NCI-H2171 treated with DMSO at 0.1 percent for 48 hours (cell line): Measurements from ENCODE around the gene PLCL2.
"Not testable (repeated sequence)": the region's sequence is repeated elsewhere in the genome, so short reads cannot be mapped to it uniquely, and the experiment has no call there.

Experiments
- DNase-seq: peaks from one replicate; lab custom pipeline; 2025; lab: John Stamatoyannopoulos, UW

PLCL2 gene

GRCh38 chr3:17075907-17076306 lies 191.2 kb downstream of the PLCL2 start:
- DNase-seq, result no peak

GRCh38 chr3:17076940-17077605 lies 192.3 kb downstream of the PLCL2 start:
- no peak for DNase-seq

- no peak for DNase-seq
Observed at GRCh38 chr3:17077606-17078005, 192.9 kb downstream of the PLCL2 start.

- DNase-seq, result no peak
Observed at GRCh38 chr3:17078926-17079465, 194.2 kb downstream of the PLCL2 start.

- no peak for DNase-seq
Observed at GRCh38 chr3:17079933-17080332, 195.2 kb downstream of the PLCL2 start.

GRCh38 chr3:17081520-17081919 lies 196.8 kb downstream of the PLCL2 start:
- no peak for DNase-seq

- DNase-seq, result no peak
Observed at GRCh38 chr3:17087509-17087908, 202.8 kb downstream of the PLCL2 start.

- DNase-seq, result no peak
Observed at GRCh38 chr3:17088017-17088416, 203.3 kb downstream of the PLCL2 start.

GRCh38 chr3:17088602-17089313 lies 204.0 kb downstream of the PLCL2 start:
- no peak for DNase-seq

- DNase-seq, result no peak
Observed at GRCh38 chr3:17089314-17089700, 204.6 kb downstream of the PLCL2 start.

GRCh38 chr3:17090280-17090983 lies 205.7 kb downstream of the PLCL2 start:
- DNase-seq, result no peak

- no peak for DNase-seq
Observed at GRCh38 chr3:17091910-17092582, 207.3 kb downstream of the PLCL2 start.

- DNase-seq, result no peak
Observed at GRCh38 chr3:17092583-17092933, 207.8 kb downstream of the PLCL2 start.

- no peak for DNase-seq
Observed at GRCh38 chr3:17094551-17094950, 209.8 kb downstream of the PLCL2 start.

GRCh38 chr3:17103579-17103978 lies 218.8 kb downstream of the PLCL2 start:
- no peak for DNase-seq

- not testable (repeated sequence) for DNase-seq
Observed at GRCh38 chr3:17106801-17107200, 222.0 kb downstream of the PLCL2 start.

GRCh38 chr3:17110660-17111396 lies 226.1 kb downstream of the PLCL2 start:
- no peak for DNase-seq

GRCh38 chr3:17111586-17111985 lies 226.8 kb downstream of the PLCL2 start:
- DNase-seq, result no peak

- no peak for DNase-seq
Observed at GRCh38 chr3:17115186-17115585, 230.4 kb downstream of the PLCL2 start.

- no peak for DNase-seq
Observed at GRCh38 chr3:17116007-17116600, 231.3 kb downstream of the PLCL2 start.

- no peak for DNase-seq
Observed at GRCh38 chr3:17118771-17119170, 234.0 kb downstream of the PLCL2 start.
